ENCODE measurements around the gene NEUROG2. TPM values are rescaled to one million over a fixed set of nuclear protein-coding genes. Genes with fewer than 3 reads are reported as not detected.
A peak's percentile ranks its signal among the peaks of the same experiment; 100 is the strongest.

NEUROG2 gene
- polyA plus RNA-seq, 3 donors = 0.12 TPM; not detected in 2

GRCh38 chr4:112508356-112508755 is 7.6 kb downstream of the NEUROG2 start:
- intact Hi-C loops (cut with micrococcal nuclease) = no loop called here
- peak overlapping the region in 1 of 2 donors; percentile 85 for H3K4me3 Mint-ChIP-seq
- TF ChIP-seq, protein P1, sequence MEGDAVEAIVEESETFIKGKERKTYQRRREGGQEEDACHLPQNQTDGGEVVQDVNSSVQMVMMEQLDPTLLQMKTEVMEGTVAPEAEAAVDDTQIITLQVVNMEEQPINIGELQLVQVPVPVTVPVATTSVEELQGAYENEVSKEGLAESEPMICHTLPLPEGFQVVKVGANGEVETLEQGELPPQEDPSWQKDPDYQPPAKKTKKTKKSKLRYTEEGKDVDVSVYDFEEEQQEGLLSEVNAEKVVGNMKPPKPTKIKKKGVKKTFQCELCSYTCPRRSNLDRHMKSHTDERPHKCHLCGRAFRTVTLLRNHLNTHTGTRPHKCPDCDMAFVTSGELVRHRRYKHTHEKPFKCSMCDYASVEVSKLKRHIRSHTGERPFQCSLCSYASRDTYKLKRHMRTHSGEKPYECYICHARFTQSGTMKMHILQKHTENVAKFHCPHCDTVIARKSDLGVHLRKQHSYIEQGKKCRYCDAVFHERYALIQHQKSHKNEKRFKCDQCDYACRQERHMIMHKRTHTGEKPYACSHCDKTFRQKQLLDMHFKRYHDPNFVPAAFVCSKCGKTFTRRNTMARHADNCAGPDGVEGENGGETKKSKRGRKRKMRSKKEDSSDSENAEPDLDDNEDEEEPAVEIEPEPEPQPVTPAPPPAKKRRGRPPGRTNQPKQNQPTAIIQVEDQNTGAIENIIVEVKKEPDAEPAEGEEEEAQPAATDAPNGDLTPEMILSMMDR (IDR thresholded peaks at IDR 0.05) = no peak

DNA sequence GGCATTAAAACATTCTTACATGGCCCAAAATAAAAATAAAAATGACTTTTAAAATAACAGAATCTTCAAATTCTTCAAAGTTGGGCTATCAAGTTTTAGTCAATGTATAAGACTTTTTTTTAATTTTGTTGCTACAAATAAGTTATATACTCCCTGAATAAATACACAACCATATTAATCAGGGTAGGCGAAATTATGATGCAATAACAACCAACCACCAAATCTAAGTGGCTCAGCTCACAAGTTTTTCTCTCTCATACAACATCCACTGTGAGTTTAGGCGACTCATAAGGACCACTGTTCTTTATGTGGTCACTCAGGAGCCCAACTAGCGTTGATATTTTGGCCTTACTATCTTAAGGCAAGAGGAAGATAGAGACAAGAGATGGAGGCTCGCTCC is 11.2 kb downstream of the NEUROG2 start:
- TF ChIP-seq, protein P1 (IDR thresholded peaks at IDR 0.05) = no peak
- H3K9ac ChIP-seq (ENCODE audit: insufficient read depth, low read length, poor library complexity, severe bottlenecking) = no peak overlapping the region
- DNase-seq = no peak
- no peak overlapping the region for H3K27ac Mint-ChIP-seq
- no CpG with 5 or more reads among the region's 4 CpGs for WGBS (ENCODE audit: insufficient coverage)
- peaks cover 0 to 13% of the 10 kb centered on the region in 2 donors for H3K9me3 ChIP-seq (replicated peaks in 1 of 2; ENCODE audit: control insufficient read depth in 1 of 2, insufficient read depth in 1 of 2, low read length in 2 of 2)
- intact Hi-C loops (cut with micrococcal nuclease) = no loop called here
- H3K27ac ChIP-seq (ENCODE audit: low read depth in 1 of 2, low read length in 2 of 2) = no peak overlapping the region
- peaks cover 7 to 8% of the 10 kb centered on the region in 2 donors for H3K4me1 ChIP-seq (ENCODE audit: control insufficient read depth in 1 of 2, insufficient read depth in 2 of 2, low read length in 2 of 2)
- peaks cover 0 to 3% of the 10 kb centered on the region in 2 donors for H3K36me3 Mint-ChIP-seq
- H3K27me3 Mint-ChIP-seq (ENCODE audit: low read depth in 3 of 3) = peaks cover 71 to 85% (median 75%) of the 10 kb centered on the region in 3 donors
- H3K4me2 ChIP-seq (replicated peaks; ENCODE audit: extremely low read depth, low read length, poor library complexity, severe bottlenecking) = no peak overlapping the region
- H3K9me3 Mint-ChIP-seq = peaks cover 0 to 10% (median 5%) of the 10 kb centered on the region in 7 donors
- H3K79me2 ChIP-seq (ENCODE audit: insufficient read depth, low read length) = no peaks in the 10 kb centered on the region
- H3K4me3 ChIP-seq (replicated peaks in 1 of 3; ENCODE audit: low read depth in 2 of 3, low read length in 3 of 3) = no peak overlapping the region
- peaks cover 78 to 83% of the 10 kb centered on the region in 2 donors for H3K27me3 ChIP-seq (ENCODE audit: control insufficient read depth in 2 of 2, insufficient read depth in 2 of 2, low read length in 2 of 2)
- no peak overlapping the region for H3K4me3 Mint-ChIP-seq
- H4K20me1 ChIP-seq (ENCODE audit: insufficient read depth, low read length) = no peaks in the 10 kb centered on the region
- H2AFZ ChIP-seq (ENCODE audit: insufficient read depth, low read depth, low read length, poor library complexity, severe bottlenecking) = no peak overlapping the region
- peaks cover 8% of the 10 kb centered on the region for H3K4me1 Mint-ChIP-seq
- no peaks in the 10 kb centered on the region for H3K36me3 ChIP-seq (replicated peaks in 1 of 2; ENCODE audit: control insufficient read depth in 1 of 2, insufficient read depth in 2 of 2, low read length in 2 of 2)

More at GRCh38 chr4:112508356-112508755, 7.6 kb downstream of the NEUROG2 start:
- Histone ChIP-seq H3K4me3 (replicated peaks in 1 of 3; ENCODE audit: low read depth in 2 of 3, low read length in 3 of 3) (no peak overlapping the region), H3K79me2 (ENCODE audit: insufficient read depth, low read length) (no peaks in the 10 kb centered on the region), H2AFZ (ENCODE audit: insufficient read depth, low read depth, low read length, poor library complexity, severe bottlenecking) (no peak overlapping the region), H3K36me3 (replicated peaks in 1 of 2; ENCODE audit: control insufficient read depth in 1 of 2, insufficient read depth in 2 of 2, low read length in 2 of 2) (no peaks in the 10 kb centered on the region), H3K4me1 (ENCODE audit: control insufficient read depth in 1 of 2, insufficient read depth in 2 of 2, low read length in 2 of 2) (peaks cover 19 to 25% of the 10 kb centered on the region in 2 donors), H4K20me1 (ENCODE audit: insufficient read depth, low read length) (no peaks in the 10 kb centered on the region), H3K9ac (ENCODE audit: insufficient read depth, low read length, poor library complexity, severe bottlenecking) (no peak overlapping the region), H3K27ac (ENCODE audit: low read depth in 1 of 2, low read length in 2 of 2) (no peak overlapping the region), H3K4me2 (replicated peaks; ENCODE audit: extremely low read depth, low read length, poor library complexity, severe bottlenecking) (no peak overlapping the region), H3K9me3 (replicated peaks in 1 of 2; ENCODE audit: control insufficient read depth in 1 of 2, insufficient read depth in 1 of 2, low read length in 2 of 2) (peaks cover 0 to 32% of the 10 kb centered on the region in 2 donors), H3K27me3 (ENCODE audit: control insufficient read depth in 2 of 2, insufficient read depth in 2 of 2, low read length in 2 of 2) (peaks cover 85 to 98% of the 10 kb centered on the region in 2 donors)
- Mint-ChIP-seq H3K4me1 (peaks cover 23% of the 10 kb centered on the region), H3K27ac (no peak overlapping the region), H3K9me3 (peaks cover 0 to 22% (median 9%) of the 10 kb centered on the region in 7 donors), H3K27me3 (ENCODE audit: low read depth in 3 of 3) (peaks cover 82 to 92% (median 85%) of the 10 kb centered on the region in 3 donors), H3K36me3 (peaks cover 0 to 9% of the 10 kb centered on the region in 2 donors)
- no peak for DNase-seq
- 0% methylated on average over 2 of the region's 6 CpGs for WGBS (ENCODE audit: insufficient coverage)
